HuH-7.5 (cell line): ENCODE measurements around the gene TENT4B.
"Not testable (repeated sequence)": the region's sequence is repeated elsewhere in the genome, so short reads cannot be mapped to it uniquely, and the experiment has no call there.

Experiments
- DNase-seq: peaks from one replicate; pipeline ENCODE4 v3.0.0; 2011; ENCODE audit warnings: low spot score

TENT4B gene

GRCh38 chr16:50234771-50235556, 81.9 kb downstream of the TENT4B start:
- DNase-seq, result no peak

DNA sequence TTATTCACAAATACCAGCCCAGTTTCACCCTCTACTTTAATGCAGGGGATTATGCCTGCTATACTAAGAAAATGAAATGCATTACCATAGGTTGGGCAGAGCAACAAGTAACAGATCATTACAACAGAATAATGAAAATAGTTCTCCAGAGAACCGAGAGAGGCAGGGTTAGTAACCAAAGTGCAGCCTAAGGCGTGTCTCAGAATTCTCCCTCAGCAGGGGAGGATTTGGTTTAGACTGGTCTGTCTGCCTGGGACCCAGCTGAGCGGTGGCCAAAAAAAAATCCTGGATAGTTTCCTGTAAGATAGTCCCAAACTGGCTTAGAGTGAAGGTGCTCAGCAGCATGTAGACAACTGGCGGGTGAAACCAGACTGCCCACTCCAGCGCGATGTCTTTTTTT, 82.5 kb downstream of the TENT4B start:
- no peak for DNase-seq

DNA sequence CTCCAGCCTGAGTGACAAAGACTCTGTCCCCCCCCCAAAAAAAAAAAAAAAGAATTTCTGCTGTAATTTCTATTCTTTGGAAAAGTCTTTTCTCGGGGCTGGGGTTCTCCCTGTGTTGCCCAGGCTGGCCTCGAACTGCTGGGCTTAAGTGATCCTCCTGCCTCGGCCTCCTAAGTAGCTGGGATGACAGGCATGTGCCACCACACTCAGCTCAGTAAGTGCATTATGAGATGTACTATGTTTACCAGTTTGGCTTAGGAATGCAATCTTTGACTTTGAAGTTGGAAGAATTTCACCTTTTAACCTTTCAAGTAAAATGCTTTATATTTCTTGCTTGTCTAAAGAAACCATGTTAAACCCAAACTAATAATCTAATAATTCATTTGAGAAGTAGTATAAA, 85.2 kb downstream of the TENT4B start:
- DNase-seq, result no peak

GRCh38 chr16:50238868-50239301, 85.8 kb downstream of the TENT4B start:
- DNase-seq, result no peak

GRCh38 chr16:50243024-50243423, 89.9 kb downstream of the TENT4B start:
- DNase-seq, result not testable (repeated sequence)

- no peak for DNase-seq
These were observed 91.0 kb downstream of the TENT4B start for GRCh38 chr16:50244140-50244503.

DNA sequence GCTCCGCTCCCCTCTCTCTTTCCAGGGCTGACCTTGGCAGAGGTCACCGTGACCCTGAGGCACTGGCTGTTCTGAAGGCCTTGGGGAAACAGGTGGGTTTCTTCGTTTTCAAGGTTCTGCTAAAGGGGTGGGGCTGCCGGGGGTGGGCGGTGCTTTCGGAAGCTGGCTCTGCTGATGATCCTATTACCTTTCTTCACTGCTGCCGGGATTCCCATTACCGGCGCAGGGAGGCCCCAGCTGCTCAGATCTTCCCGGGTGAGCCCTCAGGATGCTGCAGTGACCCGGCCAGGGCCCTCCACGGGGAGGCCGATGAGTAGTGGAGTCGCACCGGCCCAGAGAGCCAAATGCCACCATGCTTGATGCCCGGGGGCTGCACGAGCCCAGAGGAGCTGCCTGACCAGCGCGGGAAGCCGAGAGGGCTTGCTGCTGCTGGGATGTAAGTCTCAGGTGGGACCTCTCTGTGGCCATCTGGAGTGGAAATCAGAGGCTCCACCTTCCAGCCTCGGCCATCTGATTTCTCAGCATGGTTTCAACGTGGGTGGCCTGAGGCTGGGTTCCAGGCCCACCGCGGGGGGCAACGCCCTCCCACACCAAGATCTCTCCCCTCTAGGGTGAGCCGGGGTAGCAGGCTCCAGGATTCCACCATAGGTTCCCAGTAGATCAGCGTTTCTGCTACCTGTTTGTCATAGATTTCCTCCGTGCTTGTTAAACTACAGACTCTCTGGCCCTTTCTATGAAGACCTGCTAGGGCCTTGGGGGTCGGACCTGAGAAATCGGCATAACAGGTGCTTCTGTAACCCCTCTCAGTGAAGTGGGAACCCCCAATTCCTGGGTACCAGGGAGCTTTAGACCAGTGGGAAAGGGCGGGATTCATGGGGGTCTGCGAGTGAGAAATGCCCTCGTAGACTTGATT, 91.7 kb downstream of the TENT4B start:
- no peak for DNase-seq

GRCh38 chr16:50245417-50246298, 92.6 kb downstream of the TENT4B start:
- peak; percentile 72 for DNase-seq

GRCh38 chr16:50246299-50247122, 93.4 kb downstream of the TENT4B start:
- peak; percentile 35 for DNase-seq

DNA sequence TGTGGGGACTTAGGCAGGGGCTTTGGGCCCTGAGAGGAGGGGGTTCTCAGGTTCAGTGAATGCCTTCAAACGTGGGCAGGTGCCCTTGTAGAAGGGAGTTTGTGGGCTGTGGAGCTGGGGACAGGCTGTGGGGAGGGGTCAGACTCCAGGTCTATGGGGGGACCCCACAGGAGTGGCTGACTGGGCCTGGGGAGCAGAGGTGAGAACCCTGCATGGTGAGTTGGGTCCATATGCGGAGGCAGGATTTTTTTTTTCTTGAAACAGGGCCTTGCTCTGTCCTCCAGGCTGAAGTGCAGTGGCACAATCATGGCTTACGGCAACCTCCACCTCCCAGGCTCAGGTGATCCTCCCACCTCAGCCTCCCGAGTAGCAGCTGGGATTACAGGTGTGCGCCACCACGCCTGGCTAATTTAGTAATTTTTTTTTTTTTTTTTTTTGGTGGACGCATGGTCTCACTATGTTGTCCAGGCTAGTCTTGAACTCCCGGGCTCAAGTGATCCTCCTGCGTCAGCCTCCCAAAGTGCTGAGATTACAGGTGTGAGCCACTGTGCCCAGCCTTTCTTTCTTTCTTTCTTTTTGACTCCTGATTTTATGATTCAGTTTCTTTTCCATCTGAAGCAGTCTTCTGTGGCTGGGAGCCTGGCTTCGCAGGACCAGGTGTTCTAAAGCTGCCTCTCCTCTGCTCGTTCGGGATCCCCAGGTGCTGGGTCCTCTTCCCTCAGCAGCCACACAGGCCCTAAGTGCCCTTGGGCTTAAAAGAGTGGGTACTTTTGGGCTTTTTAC, 94.2 kb downstream of the TENT4B start:
- DNase-seq, result no peak

DNA sequence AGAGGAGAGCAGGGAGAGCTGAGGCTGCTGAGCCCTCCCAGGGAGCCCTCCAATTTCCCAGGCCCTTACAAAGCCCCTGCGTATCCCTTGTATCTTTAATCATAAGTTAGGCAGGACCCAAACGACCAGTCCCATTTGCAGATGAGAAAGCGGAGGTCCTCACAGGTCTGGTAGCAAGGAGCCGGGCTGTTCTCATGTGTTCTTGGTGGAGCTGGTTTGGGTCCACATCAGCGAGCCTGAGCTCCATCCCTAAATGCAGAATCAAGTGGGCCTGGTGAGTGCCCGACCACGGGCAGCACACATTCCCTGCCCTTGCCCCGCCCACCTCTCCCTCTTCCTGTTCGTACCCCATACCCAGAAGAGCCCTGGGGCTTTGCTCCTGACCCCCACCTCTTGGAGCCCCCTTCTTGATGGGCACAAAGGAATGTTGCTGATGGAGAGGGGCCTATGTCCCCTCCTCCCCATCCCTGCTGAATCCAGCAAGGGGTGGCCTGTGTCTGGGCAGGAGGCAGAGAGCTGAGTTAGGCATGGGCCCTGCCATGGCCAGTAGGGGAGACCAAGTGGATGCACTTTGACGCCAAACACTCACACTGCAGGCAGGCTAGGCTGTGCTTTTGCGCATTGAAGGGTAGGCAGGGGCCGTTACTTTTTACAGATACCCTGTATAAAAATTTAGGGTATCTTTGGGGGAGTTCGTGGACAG, 95.0 kb downstream of the TENT4B start:
- DNase-seq, result no peak

- no peak for DNase-seq
These were observed 95.7 kb downstream of the TENT4B start for GRCh38 chr16:50248845-50249244.

GRCh38 chr16:50251375-50252081, 98.4 kb downstream of the TENT4B start:
- DNase-seq, result no peak

DNA sequence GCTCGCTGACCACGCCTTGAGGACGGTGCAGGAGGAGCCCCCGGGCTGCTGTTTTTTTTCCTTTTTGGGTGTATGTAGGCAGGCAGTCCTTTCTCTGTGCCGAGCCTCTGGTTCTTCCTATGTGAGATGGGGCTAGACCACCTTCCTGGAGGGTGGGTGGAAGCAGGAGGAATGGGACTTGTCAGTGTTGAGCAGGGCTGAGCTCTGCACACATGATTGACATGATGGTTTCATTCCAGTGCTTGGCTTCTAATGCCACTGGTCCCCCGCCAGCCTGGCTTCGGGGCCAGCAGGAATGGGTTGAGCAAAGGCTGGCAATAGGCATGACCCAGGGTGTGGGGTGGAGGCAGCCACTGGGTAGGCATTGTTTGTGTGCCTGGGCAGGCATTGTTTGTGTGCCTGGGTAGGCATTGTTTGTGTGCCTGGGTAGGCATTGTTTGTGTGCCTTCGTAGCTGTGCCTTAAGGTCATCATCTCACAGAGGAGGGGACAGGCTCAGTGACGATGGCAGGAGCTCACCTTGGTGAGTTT, 99.0 kb downstream of the TENT4B start:
- no peak for DNase-seq

GRCh38 chr16:50252874-50253513, 99.9 kb downstream of the TENT4B start:
- DNase-seq, result no peak

GRCh38 chr16:50253514-50253910, 100.4 kb downstream of the TENT4B start:
- DNase-seq, result no peak

DNA sequence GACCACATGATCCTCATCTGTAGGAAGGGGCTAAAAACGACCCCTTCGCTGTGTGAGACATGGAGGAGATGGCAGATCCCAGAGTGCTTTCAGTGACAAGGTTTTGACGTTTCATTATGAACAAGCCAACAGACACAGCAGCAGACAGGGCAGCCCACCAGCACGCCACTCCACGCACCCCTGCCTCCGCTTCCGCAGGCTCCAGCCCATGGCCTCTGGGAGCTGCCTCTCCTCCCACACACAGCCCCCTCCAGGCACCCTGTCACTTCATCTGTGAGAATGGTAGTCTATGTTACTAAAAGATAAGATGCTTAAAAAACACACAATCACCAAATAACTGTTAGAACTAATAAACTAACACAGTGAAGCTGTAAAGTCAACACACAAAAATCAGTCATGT, 101.0 kb downstream of the TENT4B start:
- no peak for DNase-seq

GRCh38 chr16:50255538-50255937, 102.4 kb downstream of the TENT4B start:
- no peak for DNase-seq
